SH-SY5Y (cell line): ENCODE data around the gene FMO2.

Experiments
- GATA2 ChIP-seq: IDR thresholded peaks from 2 replicates; pipeline ENCODE4 v1.6.1; 2011; ENCODE audit warnings: mild to moderate bottlenecking, low read depth, low read length
- GATA3 ChIP-seq: IDR thresholded peaks from 2 replicates; pipeline ENCODE4 v1.6.1; 2011; ENCODE audit warnings: low read depth, mild to moderate bottlenecking, low read length, moderate library complexity

Gene FMO2, protein sequence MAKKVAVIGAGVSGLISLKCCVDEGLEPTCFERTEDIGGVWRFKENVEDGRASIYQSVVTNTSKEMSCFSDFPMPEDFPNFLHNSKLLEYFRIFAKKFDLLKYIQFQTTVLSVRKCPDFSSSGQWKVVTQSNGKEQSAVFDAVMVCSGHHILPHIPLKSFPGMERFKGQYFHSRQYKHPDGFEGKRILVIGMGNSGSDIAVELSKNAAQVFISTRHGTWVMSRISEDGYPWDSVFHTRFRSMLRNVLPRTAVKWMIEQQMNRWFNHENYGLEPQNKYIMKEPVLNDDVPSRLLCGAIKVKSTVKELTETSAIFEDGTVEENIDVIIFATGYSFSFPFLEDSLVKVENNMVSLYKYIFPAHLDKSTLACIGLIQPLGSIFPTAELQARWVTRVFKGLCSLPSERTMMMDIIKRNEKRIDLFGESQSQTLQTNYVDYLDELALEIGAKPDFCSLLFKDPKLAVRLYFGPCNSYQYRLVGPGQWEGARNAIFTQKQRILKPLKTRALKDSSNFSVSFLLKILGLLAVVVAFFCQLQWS

GRCh38 chr1:171185091-171185490, at the start of gene FMO2:
Gene FMO2, plus strand, starts transcription at chr1:171185300. Its CDS starts 414 bp downstream, at chr1:171185714.
- TF ChIP-seq GATA2: no peak

- TF ChIP-seq GATA3: no peak
Measured at GRCh38 chr1:171137580-171137979, 47.5 kb upstream of the FMO2 start.

DNA sequence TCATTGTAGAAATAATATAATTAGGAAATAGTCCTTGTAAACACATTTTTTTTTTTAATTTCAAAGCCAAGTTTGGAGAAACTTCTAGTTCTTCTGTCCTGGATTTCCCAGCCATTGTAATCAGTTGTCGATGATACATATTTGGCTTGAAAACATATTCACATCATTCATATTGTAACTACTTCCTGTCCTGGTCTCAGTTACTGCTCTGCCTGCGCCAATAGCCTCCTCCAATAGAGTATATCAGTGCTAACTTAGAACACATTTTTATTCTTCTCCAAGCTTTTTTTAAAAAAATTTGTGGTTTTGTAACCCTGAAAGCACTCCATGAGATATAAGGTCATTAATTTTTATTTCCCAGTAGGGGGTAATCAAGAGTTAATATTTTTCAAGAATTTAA, 46.1 kb upstream of the FMO2 start:
- TF ChIP-seq GATA2 (no peak), GATA3 (no peak)

DNA sequence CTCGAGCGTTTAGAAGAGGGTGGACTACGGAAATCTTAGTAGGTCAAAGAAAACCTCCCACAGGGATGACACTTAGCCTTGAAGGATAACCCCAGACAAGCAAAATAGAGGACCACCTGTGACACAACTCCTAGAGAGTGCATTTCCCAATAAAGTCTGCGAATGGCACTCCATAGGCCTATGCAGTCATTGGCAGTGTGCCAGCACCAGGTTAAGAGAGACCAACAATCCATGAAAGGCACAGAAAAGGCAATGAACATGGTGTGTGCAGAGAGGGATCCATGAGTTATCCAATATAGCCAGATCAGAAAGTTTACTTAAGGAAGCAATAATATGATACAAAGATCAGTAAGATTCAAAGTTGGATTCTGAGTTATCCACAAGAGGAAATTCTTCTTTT, 45.2 kb upstream of the FMO2 start:
- TF ChIP-seq GATA2: no peak
- TF ChIP-seq GATA3: no peak

DNA sequence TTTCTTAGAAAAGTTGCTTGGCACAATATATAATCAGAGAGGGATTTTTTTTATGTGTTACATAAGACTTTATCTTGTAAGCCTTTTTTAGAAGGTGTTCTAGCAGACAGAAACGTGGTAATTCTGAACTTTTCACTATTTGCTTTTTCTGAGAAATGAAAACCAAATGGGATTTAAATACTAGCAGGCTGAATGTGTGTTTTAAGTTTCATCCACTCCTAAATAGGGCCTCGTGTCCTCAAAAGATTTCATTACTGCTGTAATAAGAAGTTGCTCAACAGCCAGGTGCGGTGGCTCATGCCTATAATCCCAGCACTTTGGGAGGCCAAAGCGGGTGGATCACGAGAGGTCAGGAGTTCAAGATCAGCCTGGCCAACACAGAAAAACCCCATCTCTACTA, 44.7 kb upstream of the FMO2 start:
- no peak for TF ChIP-seq GATA2
- TF ChIP-seq GATA3: no peak

DNA sequence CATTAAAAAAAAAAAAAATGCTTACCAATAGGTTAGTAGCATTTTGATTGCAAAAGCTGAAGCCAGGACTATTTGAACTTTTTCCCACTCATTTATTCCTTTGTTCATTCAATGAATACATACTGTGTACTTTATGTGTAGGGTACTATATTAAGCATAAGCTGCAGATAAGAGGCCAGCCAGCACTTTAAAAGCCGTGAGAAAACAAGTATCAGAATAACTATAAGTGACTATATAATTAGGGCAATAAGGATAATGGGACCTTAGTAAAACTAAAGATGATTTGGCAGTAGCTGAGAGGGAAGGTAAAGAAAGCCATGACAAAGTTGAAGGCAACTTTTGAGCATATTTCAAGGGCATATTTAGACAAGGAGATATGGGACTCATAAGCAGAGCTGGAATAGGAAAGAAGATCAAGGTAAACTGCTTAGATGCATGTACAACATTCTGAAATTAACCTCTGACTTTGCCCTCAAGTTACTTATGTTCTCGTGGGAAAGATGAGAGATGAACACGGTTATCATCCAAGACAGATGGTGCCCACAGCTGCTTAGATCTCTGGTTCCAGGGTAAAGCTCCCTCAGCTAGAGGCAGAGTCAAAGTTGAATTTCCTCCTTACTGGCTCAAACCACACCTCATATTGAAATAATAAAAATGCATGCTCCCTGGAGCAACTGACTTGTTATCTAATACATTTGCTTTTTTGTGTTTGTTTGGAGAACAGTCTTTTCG, 44.0 kb upstream of the FMO2 start:
- TF ChIP-seq GATA3 (no peak), GATA2 (no peak)

DNA sequence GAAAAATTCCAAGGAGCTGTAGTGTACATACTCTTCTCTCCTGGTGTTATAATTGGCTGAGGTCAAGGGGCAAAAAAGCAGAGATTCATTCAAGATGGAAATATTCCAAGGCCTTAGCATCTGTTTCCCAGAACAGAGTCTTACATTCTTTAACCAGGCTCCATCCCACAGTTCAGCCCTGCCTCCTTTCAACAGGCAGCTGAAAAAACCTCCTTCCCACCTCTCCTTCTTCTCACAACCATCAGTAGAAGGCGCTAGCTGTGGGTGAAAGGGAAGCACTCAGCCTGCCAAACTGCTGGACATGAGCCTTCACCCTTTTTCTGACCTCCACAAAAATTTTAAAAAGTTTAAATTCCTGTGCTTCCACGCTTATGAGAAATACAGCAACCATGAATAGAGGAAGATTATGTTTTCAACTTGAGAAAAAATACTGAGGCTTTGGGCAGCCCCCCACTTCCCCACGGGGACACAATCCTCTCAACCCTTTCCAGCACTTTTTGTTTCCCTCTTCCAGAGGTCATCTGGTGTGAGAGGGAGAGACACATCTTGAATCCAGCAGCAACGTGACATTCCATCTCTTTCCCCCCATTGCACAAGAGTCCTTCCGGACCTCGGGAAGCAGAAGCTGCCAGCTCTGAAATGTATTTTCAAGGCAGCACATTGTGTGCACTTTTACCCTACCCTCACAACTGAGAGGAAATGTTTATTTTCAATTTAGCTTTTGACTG, 43.2 kb upstream of the FMO2 start:
- TF ChIP-seq GATA2: no peak
- no peak for TF ChIP-seq GATA3

GRCh38 chr1:171142416-171143385, 42.4 kb upstream of the FMO2 start:
- TF ChIP-seq GATA3: no peak
- TF ChIP-seq GATA2: no peak

GRCh38 chr1:171150156-171150555, 34.9 kb upstream of the FMO2 start:
- TF ChIP-seq GATA2 (no peak), GATA3 (no peak)

- TF ChIP-seq GATA2: no peak
- TF ChIP-seq GATA3: no peak
Measured at GRCh38 chr1:171152549-171152948, 32.6 kb upstream of the FMO2 start.

DNA sequence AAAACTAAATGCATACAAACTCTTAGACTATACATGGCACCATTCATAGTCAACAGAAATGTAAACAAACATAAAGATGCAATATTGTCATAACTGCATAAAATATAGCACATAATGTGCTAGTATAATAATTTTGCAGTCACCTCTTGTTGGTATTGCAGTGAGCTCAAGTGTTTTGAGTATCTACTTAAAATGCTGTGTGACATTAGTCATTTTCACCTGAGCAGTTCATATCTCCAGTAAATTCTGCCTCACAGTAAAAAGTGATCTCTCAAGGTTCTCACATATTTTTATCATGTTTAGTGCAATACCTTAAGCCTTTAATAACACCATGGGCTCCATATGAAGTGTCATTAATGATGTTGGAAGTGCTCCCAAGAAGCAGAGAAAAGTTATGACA, 29.6 kb upstream of the FMO2 start:
- no peak for TF ChIP-seq GATA3
- no peak for TF ChIP-seq GATA2

- TF ChIP-seq GATA3 (no peak), GATA2 (no peak)
Measured at GRCh38 chr1:171158096-171158495, 27.0 kb upstream of the FMO2 start.

GRCh38 chr1:171158551-171158950, 26.5 kb upstream of the FMO2 start:
- TF ChIP-seq GATA3 (no peak), GATA2 (no peak)

- no peak for TF ChIP-seq GATA2
- TF ChIP-seq GATA3: no peak
Measured at GRCh38 chr1:171159148-171159547, 26.0 kb upstream of the FMO2 start.

- TF ChIP-seq GATA3: no peak
- TF ChIP-seq GATA2: no peak
Measured at GRCh38 chr1:171160211-171160610, 24.9 kb upstream of the FMO2 start.
